CD4-positive, CD25-positive, alpha-beta regulatory T cell (primary cell): ENCODE results near the gene EPN2. TPM values are rescaled to one million over a fixed set of nuclear protein-coding genes. Genes with fewer than 3 reads are reported as not detected.
A peak's percentile ranks its signal among the peaks of the same experiment; 100 is the strongest.
"Not testable (repeated sequence)": the region's sequence is repeated elsewhere in the genome, so short reads cannot be mapped to it uniquely, and the experiment has no call there.

Experiments
- ATAC-seq, 2 donors: fragments of 150-1000 bp; cut with Tn5 transposase; one replicate each; pipeline ENCODE4 v1.10.0; 2021; ENCODE audit warnings: low read depth in 2 of 2, moderate number of reproducible peaks in 2 of 2, moderate library complexity in 1 of 2
- DNase-seq, 3 donors: peaks; one replicate each; pipeline versions ENCODE4 v3.0.0 to v3.0.0-alpha.2; 2012 to 2022; ENCODE audit warnings: mixed read lengths in 1 of 3
- H3K27ac ChIP-seq: one replicate; pipeline ENCODE4 v1.7.0; 2013; ENCODE audit warnings: mild to moderate bottlenecking, low read length; ENCODE audit not compliant: insufficient read depth, poor library complexity, severe bottlenecking
- H3K27me3 ChIP-seq: one replicate; pipeline ENCODE4 v1.7.0; 2013; ENCODE audit warnings: low read length; ENCODE audit not compliant: control insufficient read depth, insufficient read depth
- H3K36me3 ChIP-seq: one replicate; pipeline ENCODE4 v1.7.0; 2013; ENCODE audit warnings: mild to moderate bottlenecking, low read length, moderate library complexity; ENCODE audit not compliant: control insufficient read depth, insufficient read depth
- H3K4me1 ChIP-seq: 2 replicates; pipeline ENCODE4 v1.7.0; 2013; ENCODE audit warnings: mild to moderate bottlenecking, low read length; ENCODE audit not compliant: insufficient read depth, control insufficient read depth, poor library complexity, severe bottlenecking
- H3K4me3 ChIP-seq: one replicate; pipeline ENCODE4 v1.7.0; 2013; ENCODE audit warnings: low read depth, mild to moderate bottlenecking, low read length, moderate library complexity
- H3K9me3 ChIP-seq, 2 experiments: 1 replicate in 1 of 2; 2 replicates in 1 of 2; pipeline ENCODE4 v1.7.0; 2013; ENCODE audit warnings: low read length in 2 of 2, mild to moderate bottlenecking in 1 of 2, moderate library complexity in 1 of 2; ENCODE audit not compliant: control insufficient read depth in 2 of 2
- H3K27ac Mint-ChIP-seq, 3 donors: one replicate each; pipeline ENCODE4 v1.8.0; 2020 to 2022; ENCODE audit warnings: mild to moderate bottlenecking in 3 of 3, mixed read lengths in 3 of 3, moderate library complexity in 2 of 3
- H3K27me3 Mint-ChIP-seq: one replicate; pipeline ENCODE4 v1.8.0; 2022; ENCODE audit warnings: mild to moderate bottlenecking, mixed read lengths
- H3K36me3 Mint-ChIP-seq: one replicate; pipeline ENCODE4 v1.8.0; 2020; ENCODE audit warnings: mixed read lengths
- H3K4me1 Mint-ChIP-seq, 4 donors: one replicate each; pipeline ENCODE4 v1.8.0; 2020 to 2022; ENCODE audit warnings: mixed read lengths in 4 of 4, mild to moderate bottlenecking in 1 of 4
- H3K4me3 Mint-ChIP-seq, 4 donors: one replicate each; pipeline ENCODE4 v1.8.0; 2020 to 2022; ENCODE audit warnings: mild to moderate bottlenecking in 4 of 4, mixed read lengths in 4 of 4, moderate library complexity in 3 of 4
- H3K9me3 Mint-ChIP-seq, 7 donors: one replicate each; pipeline ENCODE4 v1.8.0; 2020 to 2022; ENCODE audit warnings: mixed read lengths in 7 of 7, mild to moderate bottlenecking in 3 of 7, moderate library complexity in 2 of 7
- polyA plus RNA-seq, 4 donors: library from polyadenylated mRNA; unstranded; fragments of 300-500 nt; fragmentation: Illumina TruSeq; gene quantifications; one replicate each; pipeline ENCODE4 v1.2.3, GENCODE V29; 2021
- total RNA-seq: library from RNA; stranded (reverse); gene quantifications from one replicate; pipeline ENCODE4 v1.2.3, GENCODE V29; 2022

The EPN2 gene
- total and polyA plus RNA-seq, 5 donors from 2014 or later = 7.1 to 14.9 (median 8.1) TPM

DNA sequence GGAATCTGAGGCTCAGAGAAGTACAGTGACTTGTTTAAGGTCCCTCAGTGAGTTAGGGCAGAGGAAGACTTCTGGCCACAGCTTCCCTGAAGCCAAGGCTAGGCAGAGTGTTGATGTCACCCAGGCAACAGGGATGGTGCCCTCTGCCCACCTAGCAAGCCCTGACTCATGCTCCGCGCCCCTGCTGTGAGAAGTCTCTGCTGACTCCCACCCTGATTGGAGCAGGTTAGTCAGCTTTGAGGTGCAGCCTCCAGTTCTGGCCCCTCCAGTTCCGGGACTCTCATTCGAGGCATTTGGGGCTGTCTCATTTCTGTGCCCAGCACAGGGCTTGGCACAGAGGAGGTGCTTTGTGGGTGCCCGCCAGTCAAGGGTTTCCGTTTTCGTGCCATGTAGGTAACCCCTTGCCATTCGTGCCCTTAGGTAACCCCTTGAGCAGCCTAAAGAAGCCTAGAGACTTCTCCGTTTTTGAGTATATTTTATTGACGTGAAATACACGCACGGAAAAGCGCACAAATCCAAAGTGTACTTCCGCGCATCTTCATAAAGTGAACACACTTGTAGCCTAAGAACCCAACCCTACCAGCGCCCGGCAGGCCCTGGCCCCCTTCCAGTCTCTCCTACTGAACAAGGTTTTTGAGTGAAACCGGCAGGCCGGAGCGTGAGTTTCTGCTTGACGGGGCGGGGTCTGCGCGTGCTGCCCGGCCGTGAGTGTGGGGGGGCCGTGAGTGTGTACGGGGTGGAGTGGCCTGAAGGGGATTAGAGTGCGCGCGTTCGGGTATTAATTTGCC, 621 bp upstream of the EPN2 start:
- H3K27ac Mint-ChIP-seq, DNase-seq, H3K4me3 Mint-ChIP-seq, H3K27me3 Mint-ChIP-seq, H3K27ac ChIP-seq, H3K36me3 Mint-ChIP-seq, H3K4me1 Mint-ChIP-seq, H3K9me3 Mint-ChIP-seq, H3K4me3 ChIP-seq, H3K36me3 ChIP-seq, H3K9me3 ChIP-seq, H3K27me3 ChIP-seq: not testable (repeated sequence)
- peaks cover 15% of the 10 kb centered on the region for H3K4me1 ChIP-seq
- peak; percentile 58 to 60 for ATAC-seq

DNA sequence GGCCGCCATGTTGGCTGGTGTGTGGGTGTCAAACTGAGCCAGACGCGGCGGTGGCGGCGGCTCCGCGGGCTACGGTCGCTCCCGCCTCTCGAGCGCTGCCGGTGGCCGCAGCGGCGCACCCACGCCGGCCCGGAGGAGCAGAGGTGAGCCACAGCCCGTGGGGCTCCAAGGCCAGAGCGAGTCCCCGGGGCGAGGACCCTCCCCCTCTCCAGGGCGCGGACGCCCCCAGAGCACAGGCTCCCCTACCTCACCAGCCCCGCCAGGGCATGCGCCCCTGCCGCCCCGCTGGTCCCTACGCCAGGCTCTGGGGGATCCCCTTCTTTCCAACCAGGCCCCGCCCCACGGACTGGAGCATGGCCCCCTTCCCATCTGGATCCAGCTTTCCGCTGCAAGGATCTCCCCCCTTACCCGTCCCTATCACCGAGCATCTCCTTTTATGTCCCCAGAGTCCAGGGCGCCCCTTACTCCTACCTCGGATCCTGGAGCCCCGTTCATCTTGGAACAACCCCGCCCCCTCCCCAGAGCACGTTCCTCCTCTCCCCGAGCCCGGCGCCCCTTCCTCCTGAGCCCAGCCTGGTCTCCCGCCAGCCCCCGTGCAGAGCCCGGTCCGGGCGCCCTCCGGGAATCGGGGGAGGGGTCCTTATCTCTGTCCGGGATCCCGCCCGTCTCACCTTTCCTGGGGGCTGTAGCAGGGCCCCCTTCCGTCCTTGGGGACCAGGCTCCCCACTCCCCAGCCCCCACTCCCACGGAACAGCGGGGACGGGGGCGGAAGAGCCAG, 412 bp downstream of the EPN2 start:
- Histone ChIP-seq H3K36me3 (no peaks in the 10 kb centered on the region), H3K27ac (no peak overlapping the region), H3K27me3 (no peaks in the 10 kb centered on the region), H3K4me1 (peaks cover 15% of the 10 kb centered on the region), H3K4me3 (peak overlapping the region; percentile 26), H3K9me3 (no peaks in the 10 kb centered on the region)
- peaks cover 0 to 1% (median 0%) of the 10 kb centered on the region in 7 donors for H3K9me3 Mint-ChIP-seq
- H3K4me3 Mint-ChIP-seq = peak overlapping the region; percentile 84 to 92 (median 88)
- H3K27ac Mint-ChIP-seq = peak overlapping the region in 2 of 3 donors; percentile 32 to 75
- peaks cover 6% of the 10 kb centered on the region for H3K36me3 Mint-ChIP-seq
- peak in 2 of 3 donors; percentile 8 to 24 for DNase-seq
- peak in 1 of 2 donors; percentile 18 for ATAC-seq
- peaks cover 0 to 10% (median 4%) of the 10 kb centered on the region in 4 donors for H3K4me1 Mint-ChIP-seq
- H3K27me3 Mint-ChIP-seq = no peaks in the 10 kb centered on the region

DNA sequence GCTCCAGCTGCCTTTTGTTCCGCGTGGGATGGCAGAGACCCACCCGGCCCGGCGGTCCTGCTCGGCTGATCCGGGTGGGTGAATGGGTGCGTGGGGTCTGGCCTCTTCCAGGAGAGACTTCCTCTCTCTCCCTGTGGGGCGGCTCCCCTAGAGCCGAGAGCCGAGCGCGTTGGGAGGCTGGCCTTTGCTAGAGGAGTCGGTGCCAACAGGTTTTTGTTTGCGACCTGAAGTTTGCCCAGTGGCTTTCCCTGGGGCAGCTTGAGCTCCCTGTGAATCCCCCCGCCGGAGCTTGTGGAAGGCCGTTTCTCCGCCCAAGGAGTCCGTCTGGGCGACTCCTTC, 970 bp downstream of the EPN2 start:
- no peak overlapping the region for H3K27ac ChIP-seq
- peak overlapping the region; percentile 37 for H3K4me3 ChIP-seq
- peaks cover 0 to 13% (median 4%) of the 10 kb centered on the region in 4 donors for H3K4me1 Mint-ChIP-seq
- ATAC-seq = no peak
- H3K36me3 ChIP-seq = no peaks in the 10 kb centered on the region
- no peaks in the 10 kb centered on the region for H3K27me3 ChIP-seq
- H3K4me3 Mint-ChIP-seq = peak overlapping the region; percentile 84 to 92 (median 88)
- no peaks in the 10 kb centered on the region for H3K9me3 ChIP-seq
- H3K36me3 Mint-ChIP-seq = peaks cover 6% of the 10 kb centered on the region
- no peak for DNase-seq
- no peaks in the 10 kb centered on the region for H3K27me3 Mint-ChIP-seq
- H3K4me1 ChIP-seq = peaks cover 15% of the 10 kb centered on the region
- H3K27ac Mint-ChIP-seq = peak overlapping the region in 1 of 3 donors; percentile 86
- H3K9me3 Mint-ChIP-seq = peaks cover 0 to 1% (median 0%) of the 10 kb centered on the region in 7 donors

DNA sequence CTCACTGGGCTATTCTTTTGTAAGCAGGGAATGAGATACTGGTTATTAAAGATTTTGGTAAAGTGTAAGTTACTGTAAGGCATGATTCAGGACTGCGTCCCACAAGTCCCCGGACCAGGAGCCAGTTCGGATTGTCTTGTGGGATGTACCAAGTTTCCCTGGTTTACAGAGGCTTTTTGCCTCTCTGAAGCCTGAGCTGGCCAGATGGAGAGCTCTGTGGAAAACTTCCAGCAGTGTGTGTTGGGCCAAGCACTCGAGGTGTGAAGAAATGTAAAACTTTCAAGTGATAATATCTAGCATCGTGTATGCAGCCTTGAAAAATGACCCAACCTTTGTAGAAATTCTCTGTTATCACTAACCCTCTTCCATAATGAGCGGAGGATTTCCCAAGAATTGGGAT, 2.4 kb downstream of the EPN2 start:
- Histone ChIP-seq H3K36me3 (no peaks in the 10 kb centered on the region), H3K9me3 (no peaks in the 10 kb centered on the region), H3K27ac (no peak overlapping the region), H3K4me3 (no peak overlapping the region), H3K27me3 (no peaks in the 10 kb centered on the region), H3K4me1 (peaks cover 15% of the 10 kb centered on the region)
- no peaks in the 10 kb centered on the region for H3K27me3 Mint-ChIP-seq
- no peak overlapping the region for H3K27ac Mint-ChIP-seq
- H3K36me3 Mint-ChIP-seq = peaks cover 10% of the 10 kb centered on the region
- peak overlapping the region in 1 of 4 donors; percentile 74 for H3K4me3 Mint-ChIP-seq
- ATAC-seq = no peak
- no peak for DNase-seq
- H3K9me3 Mint-ChIP-seq = peaks cover 0 to 1% (median 0%) of the 10 kb centered on the region in 7 donors
- peaks cover 0 to 13% (median 5%) of the 10 kb centered on the region in 4 donors for H3K4me1 Mint-ChIP-seq

DNA sequence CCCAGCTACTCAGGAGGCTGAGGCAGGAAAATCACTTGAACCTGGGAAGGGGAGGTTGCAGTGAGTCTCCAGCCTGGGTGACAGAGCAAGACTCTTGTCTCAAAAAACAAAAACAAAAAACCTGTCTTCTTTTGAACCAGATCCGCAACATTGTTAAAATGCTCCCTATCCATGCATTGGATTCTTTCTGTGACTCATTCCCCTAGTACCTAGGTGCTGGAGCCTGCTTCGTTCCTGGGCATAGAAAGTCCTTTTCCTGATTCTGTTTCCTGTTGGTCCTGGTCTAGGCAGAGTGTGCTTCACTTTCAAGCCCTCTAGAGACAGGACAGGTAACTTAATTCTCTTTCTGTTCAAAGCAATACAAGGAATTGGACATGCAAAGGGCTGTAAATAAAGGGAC, 5.2 kb downstream of the EPN2 start:
- Mint-ChIP-seq H3K4me3 (peak overlapping the region in 2 of 4 donors; percentile 28 to 37), H3K27ac (peak overlapping the region in 1 of 3 donors; percentile 12), H3K4me1 (peaks cover 0 to 13% (median 6%) of the 10 kb centered on the region in 4 donors), H3K27me3 (no peaks in the 10 kb centered on the region), H3K36me3 (peaks cover 10% of the 10 kb centered on the region), H3K9me3 (peaks cover 0 to 1% (median 0%) of the 10 kb centered on the region in 7 donors)
- no peaks in the 10 kb centered on the region for H3K27me3 ChIP-seq
- no peak overlapping the region for H3K4me3 ChIP-seq
- no peaks in the 10 kb centered on the region for H3K36me3 ChIP-seq
- no peak overlapping the region for H3K27ac ChIP-seq
- no peak for DNase-seq
- peaks cover 15% of the 10 kb centered on the region for H3K4me1 ChIP-seq
- no peaks in the 10 kb centered on the region for H3K9me3 ChIP-seq
- no peak for ATAC-seq

DNA sequence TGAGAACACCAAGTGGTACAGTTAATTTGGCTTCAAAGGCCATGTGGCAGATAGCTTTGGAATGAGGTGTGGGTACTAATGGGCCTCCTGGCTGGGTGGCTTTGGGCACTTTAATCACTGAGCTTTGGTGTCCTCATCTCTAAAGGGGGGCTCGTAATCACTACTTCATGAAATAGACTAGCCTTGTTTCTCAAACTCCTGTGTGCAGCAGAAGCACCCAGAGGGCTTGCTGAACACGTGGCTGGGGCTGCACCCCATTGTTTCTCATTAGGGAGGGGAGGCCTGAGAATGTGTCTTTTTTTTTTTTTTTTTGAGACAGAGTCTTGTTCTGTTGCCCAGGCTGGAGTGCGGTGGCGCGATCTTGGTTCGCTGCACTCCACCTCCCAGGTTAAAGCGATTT, 5.8 kb downstream of the EPN2 start:
- Mint-ChIP-seq H3K27ac (no peak overlapping the region), H3K27me3 (no peaks in the 10 kb centered on the region), H3K4me1 (peaks cover 0 to 13% (median 6%) of the 10 kb centered on the region in 4 donors), H3K9me3 (peaks cover 0 to 1% (median 0%) of the 10 kb centered on the region in 7 donors), H3K36me3 (peaks cover 10% of the 10 kb centered on the region), H3K4me3 (no peak overlapping the region)
- ATAC-seq (no peak), DNase-seq (no peak)
- H3K36me3 ChIP-seq = no peaks in the 10 kb centered on the region
- no peaks in the 10 kb centered on the region for H3K27me3 ChIP-seq
- no peaks in the 10 kb centered on the region for H3K9me3 ChIP-seq
- H3K4me1 ChIP-seq = peaks cover 9% of the 10 kb centered on the region
- H3K4me3 ChIP-seq = no peak overlapping the region
- H3K27ac ChIP-seq = no peak overlapping the region

DNA sequence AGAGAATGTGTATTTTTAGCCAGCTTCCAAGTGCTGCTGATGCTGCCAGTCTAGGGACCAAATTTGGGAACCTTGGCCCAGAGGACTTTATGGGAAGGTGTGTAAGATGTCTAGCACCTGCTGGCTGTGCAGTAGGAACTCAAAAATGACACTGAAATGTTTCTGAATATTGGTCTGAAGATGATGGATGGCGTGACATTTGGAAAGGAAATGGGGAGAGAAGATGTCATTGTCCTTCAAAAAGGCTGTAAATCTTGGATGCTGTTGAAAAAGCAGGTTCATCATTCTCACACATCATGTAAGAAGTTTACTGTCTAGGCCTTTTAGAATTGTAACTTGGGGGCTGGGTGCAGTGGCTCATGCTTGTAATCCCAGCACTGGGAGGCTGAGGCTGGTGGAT, 6.7 kb downstream of the EPN2 start:
- Mint-ChIP-seq H3K27ac (no peak overlapping the region), H3K4me1 (peaks cover 0 to 6% (median 6%) of the 10 kb centered on the region in 4 donors), H3K4me3 (no peak overlapping the region), H3K36me3 (peaks cover 14% of the 10 kb centered on the region), H3K27me3 (no peaks in the 10 kb centered on the region), H3K9me3 (peaks cover 0 to 1% (median 0%) of the 10 kb centered on the region in 7 donors)
- Histone ChIP-seq H3K9me3 (no peaks in the 10 kb centered on the region), H3K27me3 (no peaks in the 10 kb centered on the region), H3K27ac (no peak overlapping the region), H3K4me3 (no peak overlapping the region), H3K4me1 (no peaks in the 10 kb centered on the region), H3K36me3 (no peaks in the 10 kb centered on the region)
- DNase-seq = no peak
- ATAC-seq = no peak
